Astrocyte of the cerebellum (primary cell): Measurements from ENCODE around the gene KRT5.

Experiments used
- DNase-seq: peaks from one replicate; pipeline ENCODE4 v3.0.0-alpha.2; 2011; ENCODE audit warnings: low read depth
- H3K4me3 ChIP-seq: 2 replicates; pipeline ENCODE4 v1.5.1; 2011; ENCODE audit warnings: mild to moderate bottlenecking, low read depth, low read length, moderate library complexity
- CTCF ChIP-seq: IDR thresholded peaks from 2 replicates; pipeline ENCODE4 v1.5.1; 2012; ENCODE audit warnings: low read length, low read depth, moderate library complexity, mild to moderate bottlenecking; ENCODE audit errors: missing control alignments
- in situ Hi-C: cut with HindIII; loops from 2 replicates; pipeline ENCODE4 v1.10.0; 2017; ENCODE audit warnings: low sequenced_read_pairs

The KRT5 gene

GRCh38 chr12:52528641-52529143 lies 8.5 kb upstream of the KRT5 start:
- no peak overlapping the region for H3K4me3 ChIP-seq
- no peak for DNase-seq
- TF ChIP-seq CTCF, result no peak
- in situ Hi-C loops, result no loop called here

GRCh38 chr12:52527121-52527800 lies 7.1 kb upstream of the KRT5 start:
- H3K4me3 ChIP-seq, result no peak overlapping the region
- in situ Hi-C loops, result no loop called here
- no peak for TF ChIP-seq CTCF
- no peak for DNase-seq

GRCh38 chr12:52526511-52526951 lies 6.3 kb upstream of the KRT5 start:
- DNase-seq, result no peak
- in situ Hi-C loops, result no loop called here
- TF ChIP-seq CTCF, result no peak
- H3K4me3 ChIP-seq, result no peak overlapping the region

- DNase-seq, result no peak
- TF ChIP-seq CTCF, result no peak
- no peak overlapping the region for H3K4me3 ChIP-seq
- in situ Hi-C loops, result no loop called here
Measured at GRCh38 chr12:52525661-52526499, 5.7 kb upstream of the KRT5 start.

GRCh38 chr12:52524898-52525591 lies 4.9 kb upstream of the KRT5 start:
- in situ Hi-C loops, result no loop called here
- DNase-seq, result no peak
- H3K4me3 ChIP-seq, result no peak overlapping the region
- TF ChIP-seq CTCF, result no peak

GRCh38 chr12:52524241-52524897 lies 4.2 kb upstream of the KRT5 start:
- no peak overlapping the region for H3K4me3 ChIP-seq
- DNase-seq, result no peak
- TF ChIP-seq CTCF, result no peak
- in situ Hi-C loops, result no loop called here
